ENCODE results near the gene ZNF235.

DNA sequence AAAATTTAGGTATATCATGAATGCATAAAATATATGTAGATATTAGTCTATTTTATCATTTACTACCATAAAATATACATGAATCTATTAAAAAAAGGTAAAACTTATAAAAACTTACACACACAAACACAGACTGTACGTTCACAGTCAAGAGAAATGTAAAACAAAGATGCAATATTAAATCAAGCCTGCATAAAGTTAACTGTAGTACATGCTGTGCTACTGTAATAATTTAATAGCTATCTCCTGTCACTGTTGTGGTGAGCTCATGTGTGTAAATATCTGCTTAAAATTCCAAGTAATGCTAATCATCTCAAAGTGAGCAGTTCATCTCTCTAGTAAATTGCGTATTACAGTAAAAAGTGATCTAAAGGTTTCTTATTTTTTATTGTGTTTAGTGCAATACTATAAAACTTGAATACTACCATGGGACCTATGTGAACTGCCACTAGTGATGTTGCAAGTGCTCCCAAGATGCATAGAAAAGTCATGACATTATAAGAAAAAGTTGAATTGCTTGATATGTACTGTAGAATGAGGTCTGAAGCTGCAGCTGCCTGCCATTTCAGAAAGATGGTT, 45.9 kb downstream of the ZNF235 start:
- TF ChIP-seq, protein P1, sequence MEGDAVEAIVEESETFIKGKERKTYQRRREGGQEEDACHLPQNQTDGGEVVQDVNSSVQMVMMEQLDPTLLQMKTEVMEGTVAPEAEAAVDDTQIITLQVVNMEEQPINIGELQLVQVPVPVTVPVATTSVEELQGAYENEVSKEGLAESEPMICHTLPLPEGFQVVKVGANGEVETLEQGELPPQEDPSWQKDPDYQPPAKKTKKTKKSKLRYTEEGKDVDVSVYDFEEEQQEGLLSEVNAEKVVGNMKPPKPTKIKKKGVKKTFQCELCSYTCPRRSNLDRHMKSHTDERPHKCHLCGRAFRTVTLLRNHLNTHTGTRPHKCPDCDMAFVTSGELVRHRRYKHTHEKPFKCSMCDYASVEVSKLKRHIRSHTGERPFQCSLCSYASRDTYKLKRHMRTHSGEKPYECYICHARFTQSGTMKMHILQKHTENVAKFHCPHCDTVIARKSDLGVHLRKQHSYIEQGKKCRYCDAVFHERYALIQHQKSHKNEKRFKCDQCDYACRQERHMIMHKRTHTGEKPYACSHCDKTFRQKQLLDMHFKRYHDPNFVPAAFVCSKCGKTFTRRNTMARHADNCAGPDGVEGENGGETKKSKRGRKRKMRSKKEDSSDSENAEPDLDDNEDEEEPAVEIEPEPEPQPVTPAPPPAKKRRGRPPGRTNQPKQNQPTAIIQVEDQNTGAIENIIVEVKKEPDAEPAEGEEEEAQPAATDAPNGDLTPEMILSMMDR (IDR thresholded peaks at IDR 0.05; ENCODE audit: insufficient read depth, low read length, poor library complexity, severe bottlenecking): no peak
- no peak for TF ChIP-seq EZH2phosphoT487 (conservative IDR thresholded peaks at IDR 0.05; ENCODE audit: low read length)
